H1 (cell line): ENCODE results near the gene ATP2B3. TPM values are rescaled to one million over a fixed set of nuclear protein-coding genes. Genes with fewer than 3 reads are reported as not detected.

Experiments
- CHD2 ChIP-seq: IDR thresholded peaks from 2 replicates; pipeline ENCODE4 v1.6.1; 2012; ENCODE audit warnings: low read length, improper control_type of control experiment
- polyA plus RNA-seq, 7 experiments: library from polyadenylated mRNA; depleted of rRNA in 3 of 7; stranded (reverse) in 5 of 7; unstranded in 2 of 7; fragments of >200 nt in 5 of 7; fragments of 200-250 nt in 2 of 7; gene quantifications; 1 replicate in 5 of 7; 2 replicates in 1 of 7; 4 replicates in 1 of 7; pipeline versions ENCODE4 v1.2.1 to v1.2.3, GENCODE V29; 2011 to 2013; ENCODE audit warnings: missing spikeins in 2 of 7, mixed read lengths in 2 of 7
- total RNA-seq: library from RNA; stranded (reverse); fragmentation: NEBNext Ultra II Directional; extraction: Animal tissue kit (Norgen Biotek cat#: 25700); gene quantifications from 2 replicates; pipeline ENCODE4 v1.2.1, GENCODE V29; 2021

The ATP2B3 gene
- total and polyA plus RNA-seq, 2 of the 8 experiments (the other 6 are each of a cell fraction or from before 2014, with no cell fraction given): 0.14 to 0.19 TPM

- TF ChIP-seq CHD2: no peak
Observed at GRCh38 chrX:153611298-153612095, 94.1 kb downstream of the ATP2B3 start (continued).
